ENCODE data around the gene PDE11A.

PDE11A gene

DNA sequence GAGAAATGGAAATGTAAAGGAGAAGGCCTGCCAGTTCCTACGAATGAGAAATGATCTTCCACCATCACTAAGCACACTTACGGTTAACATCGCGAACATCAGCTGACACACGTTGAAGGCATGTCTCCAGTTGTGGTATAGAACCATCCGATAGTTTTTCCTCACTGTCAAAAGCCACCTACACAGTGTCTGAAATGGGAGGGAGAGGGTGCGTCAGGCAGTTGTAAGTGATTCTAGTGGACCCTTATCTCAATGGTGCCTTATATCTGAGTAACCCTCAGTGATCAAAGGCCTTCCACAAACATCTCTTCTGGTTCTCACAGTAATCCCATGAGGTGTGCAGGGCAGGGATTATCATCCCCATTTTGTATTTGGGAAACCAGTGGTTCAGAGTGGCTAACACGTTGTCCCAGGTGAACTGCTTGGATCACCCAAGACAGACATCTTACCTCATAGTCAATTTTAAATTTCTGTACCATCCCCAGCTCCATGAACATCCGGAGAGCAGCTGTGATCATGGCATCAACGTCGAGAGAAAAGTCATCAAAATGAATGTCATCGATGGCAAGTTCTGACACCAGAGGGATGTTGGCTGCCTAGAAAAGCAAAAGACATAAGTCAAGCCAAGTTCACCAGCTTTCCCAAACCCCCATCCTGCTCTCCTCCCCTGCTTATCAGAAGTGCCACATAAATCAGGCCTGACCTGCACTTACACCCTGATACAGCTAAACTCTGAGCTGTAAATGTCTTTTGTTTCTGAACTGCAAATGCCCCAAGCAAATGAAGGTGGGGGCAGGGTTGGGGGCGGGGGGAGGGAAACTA, 344.8 kb downstream of the PDE11A start:
- no peak overlapping the region for H3K9ac ChIP-seq (ENCODE audit: low read depth, low read length)
- H3K4me3 ChIP-seq (ENCODE audit: low read length), result no peak overlapping the region
- H3K36me3 ChIP-seq (ENCODE audit: insufficient read depth, low read length), result no peaks in the 10 kb centered on the region
- peaks cover 26% of the 10 kb centered on the region for H3K27me3 ChIP-seq (ENCODE audit: control insufficient read depth, insufficient read depth, low read length)
- no peaks in the 10 kb centered on the region for H3K4me1 ChIP-seq (ENCODE audit: control insufficient read depth, insufficient read depth, low read length)
- no peaks in the 10 kb centered on the region for H3K9me3 ChIP-seq (replicated peaks; ENCODE audit: low read length)
- H3K4me2 ChIP-seq (ENCODE audit: low read length), result no peak overlapping the region

- Histone ChIP-seq H3K4me3 (ENCODE audit: low read length) (no peak overlapping the region), H3K9ac (ENCODE audit: low read depth, low read length) (no peak overlapping the region), H3K36me3 (ENCODE audit: insufficient read depth, low read length) (no peaks in the 10 kb centered on the region), H3K4me2 (ENCODE audit: low read length) (no peak overlapping the region), H3K4me1 (ENCODE audit: control insufficient read depth, insufficient read depth, low read length) (no peaks in the 10 kb centered on the region), H3K27me3 (ENCODE audit: control insufficient read depth, insufficient read depth, low read length) (peaks cover 22% of the 10 kb centered on the region), H3K9me3 (replicated peaks; ENCODE audit: low read length) (no peaks in the 10 kb centered on the region)
Observed at GRCh38 chr2:177726931-177727348, 345.6 kb downstream of the PDE11A start.

- Histone ChIP-seq H3K9me3 (replicated peaks; ENCODE audit: low read length) (no peaks in the 10 kb centered on the region), H3K9ac (ENCODE audit: low read depth, low read length) (no peak overlapping the region), H3K4me1 (ENCODE audit: control insufficient read depth, insufficient read depth, low read length) (no peaks in the 10 kb centered on the region), H3K4me2 (ENCODE audit: low read length) (no peak overlapping the region), H3K4me3 (ENCODE audit: low read length) (no peak overlapping the region), H3K27me3 (ENCODE audit: control insufficient read depth, insufficient read depth, low read length) (peaks cover 11% of the 10 kb centered on the region), H3K36me3 (ENCODE audit: insufficient read depth, low read length) (no peaks in the 10 kb centered on the region)
Observed at GRCh38 chr2:177724398-177725287, 347.9 kb downstream of the PDE11A start.

DNA sequence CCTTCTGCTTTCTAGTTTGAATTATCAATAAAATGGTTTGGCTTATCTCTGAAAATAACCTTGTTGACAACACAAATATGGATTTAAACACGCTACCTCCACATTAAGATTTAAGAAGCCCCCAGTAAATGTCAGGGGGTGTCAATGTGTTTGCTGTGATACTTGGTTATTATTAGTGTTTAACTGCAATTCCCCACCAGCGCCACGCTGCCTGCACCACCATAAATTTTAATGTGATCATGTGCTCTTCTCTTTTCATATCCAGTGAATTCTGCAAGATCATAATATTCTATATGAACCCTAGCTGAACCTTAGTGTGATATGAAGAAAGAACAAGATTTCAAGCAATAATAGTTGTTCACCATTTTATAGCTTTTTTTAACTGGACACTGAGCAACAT, 349.3 kb downstream of the PDE11A start:
- no peaks in the 10 kb centered on the region for H3K36me3 ChIP-seq (ENCODE audit: insufficient read depth, low read length)
- peaks cover 7% of the 10 kb centered on the region for H3K27me3 ChIP-seq (ENCODE audit: control insufficient read depth, insufficient read depth, low read length)
- H3K9me3 ChIP-seq (replicated peaks; ENCODE audit: low read length), result no peaks in the 10 kb centered on the region
- H3K4me2 ChIP-seq (ENCODE audit: low read length), result no peak overlapping the region
- no peaks in the 10 kb centered on the region for H3K4me1 ChIP-seq (ENCODE audit: control insufficient read depth, insufficient read depth, low read length)
- no peak overlapping the region for H3K9ac ChIP-seq (ENCODE audit: low read depth, low read length)
- H3K4me3 ChIP-seq (ENCODE audit: low read length), result no peak overlapping the region

GRCh38 chr2:177721818-177722567, 350.6 kb downstream of the PDE11A start:
- H3K4me1 ChIP-seq (ENCODE audit: control insufficient read depth, insufficient read depth, low read length), result no peaks in the 10 kb centered on the region
- H3K9me3 ChIP-seq (replicated peaks; ENCODE audit: low read length), result no peaks in the 10 kb centered on the region
- H3K4me3 ChIP-seq (ENCODE audit: low read length), result no peak overlapping the region
- H3K4me2 ChIP-seq (ENCODE audit: low read length), result no peak overlapping the region
- no peaks in the 10 kb centered on the region for H3K27me3 ChIP-seq (ENCODE audit: control insufficient read depth, insufficient read depth, low read length)
- H3K36me3 ChIP-seq (ENCODE audit: insufficient read depth, low read length), result no peaks in the 10 kb centered on the region
- no peak overlapping the region for H3K9ac ChIP-seq (ENCODE audit: low read depth, low read length)

DNA sequence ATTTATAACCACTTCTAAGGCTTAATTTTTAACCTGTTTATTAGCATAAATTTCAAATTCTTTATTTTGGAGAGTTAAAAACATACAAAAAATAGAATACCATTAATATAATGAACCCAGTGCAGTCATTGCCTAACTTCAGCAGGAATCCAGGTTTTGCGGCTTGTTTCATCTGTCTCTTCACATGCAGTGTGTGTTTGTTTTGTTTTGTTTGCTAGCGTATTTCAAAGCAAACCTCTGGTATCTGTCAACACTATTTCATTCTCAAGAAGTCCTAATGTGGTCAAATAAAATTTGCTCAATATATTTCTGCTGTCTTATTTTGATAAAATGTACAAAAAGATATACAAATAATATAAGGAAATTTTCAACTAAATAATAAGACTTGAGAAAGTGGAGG, 351.5 kb downstream of the PDE11A start:
- H3K4me2 ChIP-seq (ENCODE audit: low read length), result no peak overlapping the region
- no peaks in the 10 kb centered on the region for H3K4me1 ChIP-seq (ENCODE audit: control insufficient read depth, insufficient read depth, low read length)
- H3K27me3 ChIP-seq (ENCODE audit: control insufficient read depth, insufficient read depth, low read length), result no peaks in the 10 kb centered on the region
- no peak overlapping the region for H3K9ac ChIP-seq (ENCODE audit: low read depth, low read length)
- no peaks in the 10 kb centered on the region for H3K9me3 ChIP-seq (replicated peaks; ENCODE audit: low read length)
- no peaks in the 10 kb centered on the region for H3K36me3 ChIP-seq (ENCODE audit: insufficient read depth, low read length)
- H3K4me3 ChIP-seq (ENCODE audit: low read length), result no peak overlapping the region

GRCh38 chr2:177717831-177718618, 354.6 kb downstream of the PDE11A start:
- Histone ChIP-seq H3K36me3 (ENCODE audit: insufficient read depth, low read length) (no peaks in the 10 kb centered on the region), H3K27me3 (ENCODE audit: control insufficient read depth, insufficient read depth, low read length) (no peaks in the 10 kb centered on the region), H3K4me2 (ENCODE audit: low read length) (no peak overlapping the region), H3K9ac (ENCODE audit: low read depth, low read length) (no peak overlapping the region), H3K9me3 (replicated peaks; ENCODE audit: low read length) (no peaks in the 10 kb centered on the region), H3K4me1 (ENCODE audit: control insufficient read depth, insufficient read depth, low read length) (no peaks in the 10 kb centered on the region), H3K4me3 (ENCODE audit: low read length) (no peak overlapping the region)

- Histone ChIP-seq H3K9me3 (replicated peaks; ENCODE audit: low read length) (no peaks in the 10 kb centered on the region), H3K27me3 (ENCODE audit: control insufficient read depth, insufficient read depth, low read length) (no peaks in the 10 kb centered on the region), H3K4me2 (ENCODE audit: low read length) (no peak overlapping the region), H3K36me3 (ENCODE audit: insufficient read depth, low read length) (no peaks in the 10 kb centered on the region), H3K4me3 (ENCODE audit: low read length) (no peak overlapping the region), H3K4me1 (ENCODE audit: control insufficient read depth, insufficient read depth, low read length) (no peaks in the 10 kb centered on the region), H3K9ac (ENCODE audit: low read depth, low read length) (no peak overlapping the region)
Observed at GRCh38 chr2:177716484-177716883, 356.1 kb downstream of the PDE11A start.

DNA sequence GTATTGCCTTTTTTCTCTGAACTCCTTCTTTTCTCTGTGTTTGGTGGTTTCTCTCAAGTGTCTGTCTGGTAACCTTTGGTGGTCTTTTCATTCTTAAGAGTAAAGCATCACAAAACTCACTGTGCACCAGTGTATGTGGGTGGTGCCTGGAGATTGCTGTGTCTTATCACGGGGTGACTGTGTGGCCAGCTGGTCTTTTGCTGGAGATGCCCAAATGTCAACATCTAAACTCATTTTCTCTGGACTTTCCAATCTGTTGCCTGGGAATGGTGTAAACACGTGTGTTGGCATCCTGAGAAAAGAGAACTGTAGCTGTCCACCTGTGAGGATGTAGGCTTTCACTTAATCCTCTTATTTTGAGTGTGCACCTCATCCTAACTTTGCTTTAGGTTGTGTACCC, 356.8 kb downstream of the PDE11A start:
- H3K27me3 ChIP-seq (ENCODE audit: control insufficient read depth, insufficient read depth, low read length), result no peaks in the 10 kb centered on the region
- H3K4me1 ChIP-seq (ENCODE audit: control insufficient read depth, insufficient read depth, low read length), result no peaks in the 10 kb centered on the region
- no peaks in the 10 kb centered on the region for H3K36me3 ChIP-seq (ENCODE audit: insufficient read depth, low read length)
- H3K9me3 ChIP-seq (replicated peaks; ENCODE audit: low read length), result no peaks in the 10 kb centered on the region
- no peak overlapping the region for H3K4me3 ChIP-seq (ENCODE audit: low read length)
- no peak overlapping the region for H3K4me2 ChIP-seq (ENCODE audit: low read length)
- no peak overlapping the region for H3K9ac ChIP-seq (ENCODE audit: low read depth, low read length)

DNA sequence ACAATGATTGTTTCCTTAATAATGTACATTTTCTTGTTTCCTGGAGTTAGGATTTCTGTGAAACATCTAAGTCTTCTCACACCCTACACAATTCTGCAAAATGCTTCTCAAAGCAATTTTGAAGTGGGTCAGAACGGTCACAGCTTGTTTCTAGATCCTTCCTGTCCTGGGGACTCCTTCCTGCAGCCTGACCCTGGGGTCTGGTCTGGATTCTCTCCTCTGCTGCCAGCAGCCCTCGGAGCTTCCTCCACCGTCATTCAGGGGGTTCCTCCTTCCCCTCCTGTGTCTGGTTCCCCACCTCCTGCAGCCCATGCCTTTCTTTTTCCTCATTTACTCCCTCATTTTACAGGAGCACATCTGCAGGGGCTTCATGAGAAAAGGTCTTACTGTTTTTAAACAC, 357.9 kb downstream of the PDE11A start:
- Histone ChIP-seq H3K9me3 (replicated peaks; ENCODE audit: low read length) (no peaks in the 10 kb centered on the region), H3K36me3 (ENCODE audit: insufficient read depth, low read length) (no peaks in the 10 kb centered on the region), H3K4me3 (ENCODE audit: low read length) (no peak overlapping the region), H3K4me1 (ENCODE audit: control insufficient read depth, insufficient read depth, low read length) (no peaks in the 10 kb centered on the region), H3K9ac (ENCODE audit: low read depth, low read length) (no peak overlapping the region), H3K27me3 (ENCODE audit: control insufficient read depth, insufficient read depth, low read length) (peaks cover 1% of the 10 kb centered on the region), H3K4me2 (ENCODE audit: low read length) (no peak overlapping the region)

DNA sequence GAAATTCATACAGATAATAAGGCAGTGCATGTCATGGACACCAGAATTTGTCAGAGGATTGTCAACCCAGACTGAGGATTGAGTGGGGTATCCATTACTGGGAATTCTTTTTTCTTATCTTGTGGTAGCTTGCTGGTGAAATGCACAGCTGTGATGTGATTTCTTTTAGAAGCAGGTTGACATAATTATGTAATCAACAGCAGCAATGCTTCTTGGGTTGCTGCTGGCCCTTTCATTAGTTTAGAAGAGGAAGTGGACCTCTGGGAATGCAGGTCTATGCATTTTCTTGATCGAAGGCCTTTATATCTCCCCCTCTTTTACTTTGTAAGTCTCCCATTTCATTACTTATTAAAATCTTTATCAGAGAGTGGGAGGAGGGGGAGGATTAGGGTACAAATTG, 360.1 kb downstream of the PDE11A start:
- H3K36me3 ChIP-seq (ENCODE audit: insufficient read depth, low read length), result no peaks in the 10 kb centered on the region
- H3K27me3 ChIP-seq (ENCODE audit: control insufficient read depth, insufficient read depth, low read length), result peaks cover 8% of the 10 kb centered on the region
- H3K4me2 ChIP-seq (ENCODE audit: low read length), result no peak overlapping the region
- H3K4me1 ChIP-seq (ENCODE audit: control insufficient read depth, insufficient read depth, low read length), result no peaks in the 10 kb centered on the region
- no peak overlapping the region for H3K4me3 ChIP-seq (ENCODE audit: low read length)
- no peak overlapping the region for H3K9ac ChIP-seq (ENCODE audit: low read depth, low read length)
- H3K9me3 ChIP-seq (replicated peaks; ENCODE audit: low read length), result no peaks in the 10 kb centered on the region

All from skeletal muscle satellite cell (primary cell).